ENCODE data around the gene PPP1R12B. TPM values are rescaled to one million over a fixed set of nuclear protein-coding genes. Genes with fewer than 3 reads are reported as not detected.
A peak's percentile ranks its signal among the peaks of the same experiment; 100 is the strongest.

PPP1R12B gene
- total RNA-seq, 1 experiment from 2014 or later = 33.3 TPM

GRCh38 chr1:202572867-202573266 is 224.4 kb downstream of the PPP1R12B start:
- no peak for DNase-seq
- Histone ChIP-seq H3K4me3 (no peak overlapping the region), H3K9me2 (ENCODE audit: insufficient read depth) (no peaks in the 10 kb centered on the region), H3K4me2 (no peak overlapping the region), H3K4me1 (replicated peaks; ENCODE audit: insufficient read depth) (peaks cover 35% of the 10 kb centered on the region), H3K79me2 (ENCODE audit: low read depth) (no peaks in the 10 kb centered on the region), H3K27me3 (ENCODE audit: insufficient read depth, low read depth) (no peaks in the 10 kb centered on the region), H3K9me3 (ENCODE audit: insufficient read depth, low read depth) (no peaks in the 10 kb centered on the region), H2AFZ (no peak overlapping the region), H4K20me1 (ENCODE audit: insufficient read depth) (no peaks in the 10 kb centered on the region), H3K27ac (no peak overlapping the region), H3F3A (ENCODE audit: insufficient read depth, low read depth) (peaks cover 23% of the 10 kb centered on the region), H3K36me3 (ENCODE audit: low read depth) (peaks cover 4% of the 10 kb centered on the region; the same call in 1 of the 2 replicates)
- TF ChIP-seq CTCF (conservative IDR thresholded peaks at IDR 0.05) (no peak), EZH2 (IDR thresholded peaks at IDR 0.05; ENCODE audit: low read depth) (no peak)
- ChIA-PET CTCF (interaction anchor here (1.0 kb wide), 1 partner anchor 72 kb away, joined by 4 read pairs; no protein-coding TSS in a partner anchor), POLR2A (ENCODE audit: unreplicated experiment) (no interaction called here)
- no TSS peak for BruUV-seq (replicated peaks)
- intact Hi-C loops (cut with micrococcal nuclease; ENCODE audit: unreplicated experiment) = no loop called here

GRCh38 chr1:202575918-202576653 is 227.6 kb downstream of the PPP1R12B start:
- Histone ChIP-seq H2AFZ (no peak overlapping the region), H3K36me3 (ENCODE audit: low read depth) (peaks cover 7% of the 10 kb centered on the region), H3K27ac (peak overlapping the region; percentile 71), H3K4me2 (peak overlapping the region; percentile 30), H4K20me1 (ENCODE audit: insufficient read depth) (no peaks in the 10 kb centered on the region), H3K4me1 (replicated peaks; ENCODE audit: insufficient read depth) (peaks cover 40% of the 10 kb centered on the region), H3K79me2 (ENCODE audit: low read depth) (no peaks in the 10 kb centered on the region), H3F3A (ENCODE audit: insufficient read depth, low read depth) (peaks cover 24% of the 10 kb centered on the region), H3K9me2 (ENCODE audit: insufficient read depth) (no peaks in the 10 kb centered on the region), H3K4me3 (no peak overlapping the region), H3K27me3 (ENCODE audit: insufficient read depth, low read depth) (no peaks in the 10 kb centered on the region), H3K9me3 (ENCODE audit: insufficient read depth, low read depth) (no peaks in the 10 kb centered on the region)
- POLR2A ChIA-PET (ENCODE audit: unreplicated experiment) = interaction anchor here (0.6 kb wide), 1 partner anchor 82 kb away, joined by 5 read pairs; no protein-coding TSS in a partner anchor
- no TSS peak for BruUV-seq (replicated peaks)
- DNase-seq = peak in 1 of 2 experiments; percentile 47
- intact Hi-C loops (cut with micrococcal nuclease; ENCODE audit: unreplicated experiment) = loop anchor here (1.0 kb wide), 1 partner anchor 13 kb away; no protein-coding TSS in a partner anchor
- CTCF ChIA-PET = interaction anchor here (0.8 kb wide), 1 partner anchor 10 kb away, joined by 3 read pairs; no protein-coding TSS in a partner anchor
- TF ChIP-seq CTCF (conservative IDR thresholded peaks at IDR 0.05) (no peak), EZH2 (IDR thresholded peaks at IDR 0.05; ENCODE audit: low read depth) (no peak)

GRCh38 chr1:202576816-202577215 is 228.3 kb downstream of the PPP1R12B start:
- no peaks in the 10 kb centered on the region for H3K27me3 ChIP-seq (ENCODE audit: insufficient read depth, low read depth)
- H3K9me2 ChIP-seq (ENCODE audit: insufficient read depth) = no peaks in the 10 kb centered on the region
- peak overlapping the region; percentile 30 for H3K4me2 ChIP-seq
- no peak overlapping the region for H3K4me3 ChIP-seq
- peak; percentile 56 to 83 for DNase-seq
- H3K9me3 ChIP-seq (ENCODE audit: insufficient read depth, low read depth) = no peaks in the 10 kb centered on the region
- H3K79me2 ChIP-seq (ENCODE audit: low read depth) = no peaks in the 10 kb centered on the region
- no peak overlapping the region for H2AFZ ChIP-seq
- no TSS peak for BruUV-seq (replicated peaks)
- peaks cover 24% of the 10 kb centered on the region for H3F3A ChIP-seq (ENCODE audit: insufficient read depth, low read depth)
- H4K20me1 ChIP-seq (ENCODE audit: insufficient read depth) = no peaks in the 10 kb centered on the region
- ChIA-PET POLR2A (ENCODE audit: unreplicated experiment) (interaction anchor here (0.5 to 0.7 kb wide), 6 partner anchors 83 to 614 kb away, joined by 3 to 8 read pairs (median 4); no protein-coding TSS in a partner anchor), CTCF (no interaction called here)
- TF ChIP-seq EZH2 (IDR thresholded peaks at IDR 0.05; ENCODE audit: low read depth) (no peak), CTCF (conservative IDR thresholded peaks at IDR 0.05) (no peak)
- peaks cover 40% of the 10 kb centered on the region for H3K4me1 ChIP-seq (replicated peaks; ENCODE audit: insufficient read depth)
- H3K27ac ChIP-seq = peak overlapping the region; percentile 71
- intact Hi-C loops (cut with micrococcal nuclease; ENCODE audit: unreplicated experiment) = loop anchor here (1.0 kb wide), 1 partner anchor 12 kb away; no protein-coding TSS in a partner anchor
- peaks cover 12% of the 10 kb centered on the region for H3K36me3 ChIP-seq (ENCODE audit: low read depth)
